GM18858 (cell line): ENCODE results near the gene CBX6.
"Not testable (repeated sequence)": the region's sequence is repeated elsewhere in the genome, so short reads cannot be mapped to it uniquely, and the experiment has no call there.

Experiments
- ATAC-seq: cut with Tn5 transposase; IDR thresholded peaks from one replicate; pipeline ENCODE4 v1.9.1; 2021; ENCODE audit not compliant: unreplicated experiment

The CBX6 gene

DNA sequence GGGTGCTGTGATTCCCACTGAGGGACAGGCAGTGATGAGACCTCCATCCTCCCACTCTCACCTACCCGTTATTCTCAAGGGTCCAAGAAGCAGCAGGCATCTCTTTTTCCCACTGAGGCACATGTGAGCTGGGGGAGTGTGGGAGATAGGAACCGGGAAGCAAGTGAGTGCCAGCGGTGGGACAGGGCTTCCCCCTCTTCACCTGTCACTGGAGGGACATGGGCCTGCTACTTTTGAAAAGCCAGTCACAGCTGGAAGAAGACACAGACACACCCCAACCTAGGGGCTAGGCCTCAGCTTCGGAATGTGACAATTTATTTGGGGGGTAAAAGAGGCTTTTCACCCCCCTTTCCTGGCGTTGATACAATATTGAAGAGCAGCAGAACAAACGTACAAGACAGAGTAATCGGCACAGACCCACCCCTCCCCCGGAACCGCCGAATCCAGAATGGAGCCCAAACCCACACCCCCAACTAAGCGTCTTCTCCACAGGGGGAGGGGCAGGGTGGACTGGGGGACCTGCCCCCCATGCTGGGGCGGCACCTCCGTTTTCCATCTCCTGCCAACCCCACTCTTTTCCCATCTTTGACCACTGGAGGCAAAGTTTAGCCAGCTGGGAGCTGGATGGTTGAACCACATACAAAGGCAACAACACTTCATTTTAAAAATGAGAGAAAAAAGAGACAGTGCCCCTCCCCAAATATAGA, 10.7 kb downstream of the CBX6 start:
- ATAC-seq, result no peak

DNA sequence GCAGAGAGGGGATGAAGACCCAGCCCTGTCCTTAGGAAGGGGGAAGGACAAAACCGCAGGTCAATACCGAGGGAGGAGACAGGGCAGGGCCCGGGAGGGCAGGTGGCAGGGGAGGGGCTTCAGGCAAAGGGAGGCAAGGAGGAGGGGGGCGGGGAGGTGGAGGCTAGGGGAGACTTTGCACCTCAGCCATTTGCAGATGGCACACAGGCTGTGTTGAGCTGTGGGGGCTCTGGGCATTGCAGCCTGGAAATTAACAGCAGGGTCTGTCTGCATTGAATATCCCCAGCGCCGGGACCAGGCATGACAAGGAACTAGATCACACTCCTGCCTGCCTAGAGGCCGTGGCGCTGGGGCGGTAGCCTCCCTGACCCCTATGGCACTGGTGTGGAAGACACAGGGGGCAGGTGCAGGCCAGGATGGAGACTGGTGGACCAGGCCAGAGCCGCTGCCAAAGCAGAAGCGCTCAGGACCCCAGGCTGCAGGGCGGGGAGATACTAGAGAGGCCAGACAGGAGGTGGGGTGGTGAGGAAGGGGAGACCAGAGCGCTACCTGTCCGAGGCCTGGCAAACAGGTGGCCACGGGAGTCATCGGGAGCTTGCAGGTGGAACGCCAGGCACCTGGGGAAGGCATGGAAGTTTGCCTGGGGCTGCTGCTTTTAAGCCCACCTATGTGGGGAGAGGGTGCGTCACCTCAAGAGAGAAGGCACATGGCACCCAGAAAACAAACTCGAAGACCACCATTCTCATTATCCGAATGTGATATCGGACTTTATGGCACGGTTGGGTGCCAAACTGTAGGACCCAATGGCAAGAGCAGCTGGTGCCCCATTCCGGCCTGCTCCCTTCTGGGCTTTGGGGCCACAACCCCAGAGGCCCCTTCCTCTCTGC, 11.5 kb downstream of the CBX6 start:
- ATAC-seq, result no peak

DNA sequence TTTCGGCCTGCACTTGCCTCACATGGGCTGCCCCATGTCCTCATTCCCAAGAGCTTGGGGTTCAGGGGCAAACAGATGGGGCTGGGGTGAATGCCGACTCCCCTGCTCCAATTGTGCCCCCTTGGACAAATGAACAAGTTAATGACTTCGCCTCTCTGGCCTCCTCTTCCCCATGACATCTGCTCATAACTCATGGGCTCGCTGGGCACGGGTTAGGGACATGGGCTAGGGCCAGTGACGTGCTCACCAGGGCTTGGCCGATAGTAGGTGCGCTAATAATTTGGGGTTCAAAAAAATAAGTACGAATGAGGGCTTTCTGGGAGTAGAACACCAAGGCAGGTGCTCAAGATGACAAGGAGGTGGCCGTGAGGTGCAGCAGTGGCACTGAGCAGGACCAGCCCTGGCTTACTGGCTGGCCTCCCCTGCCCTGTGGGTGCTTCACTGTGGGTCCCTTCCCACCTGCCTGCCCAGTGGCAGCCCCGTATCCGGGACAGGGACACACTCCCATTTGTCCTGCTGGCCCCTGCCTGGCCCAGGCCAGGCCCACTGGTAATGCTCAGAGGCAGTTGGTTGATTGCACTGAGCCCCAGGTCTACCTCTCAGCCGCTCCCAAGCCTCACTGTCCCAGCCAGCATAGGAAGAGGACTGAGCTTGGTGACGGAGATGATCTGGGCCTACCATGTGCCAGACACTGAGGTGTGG, 12.3 kb downstream of the CBX6 start:
- no peak for ATAC-seq

DNA sequence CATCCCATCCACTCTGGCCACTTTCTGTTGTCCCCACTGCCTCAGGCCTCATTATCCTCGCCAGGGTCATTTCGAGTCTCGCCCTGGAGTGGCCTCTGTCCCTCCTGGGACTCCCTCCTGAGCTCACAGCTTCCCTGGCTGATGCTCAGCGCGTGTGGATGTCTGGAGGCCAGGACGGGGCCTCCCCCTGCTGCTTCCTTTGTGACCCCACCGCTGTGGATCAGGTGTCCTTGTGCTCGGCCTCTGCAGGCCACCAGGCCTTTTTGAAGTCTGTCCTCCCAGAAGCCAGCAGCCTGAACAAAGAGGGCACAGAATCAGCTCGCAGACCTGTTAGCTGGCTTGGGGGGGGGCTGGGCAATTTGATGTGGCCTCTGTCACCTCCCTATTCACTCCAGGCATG, 13.5 kb downstream of the CBX6 start:
- ATAC-seq, result no peak

DNA sequence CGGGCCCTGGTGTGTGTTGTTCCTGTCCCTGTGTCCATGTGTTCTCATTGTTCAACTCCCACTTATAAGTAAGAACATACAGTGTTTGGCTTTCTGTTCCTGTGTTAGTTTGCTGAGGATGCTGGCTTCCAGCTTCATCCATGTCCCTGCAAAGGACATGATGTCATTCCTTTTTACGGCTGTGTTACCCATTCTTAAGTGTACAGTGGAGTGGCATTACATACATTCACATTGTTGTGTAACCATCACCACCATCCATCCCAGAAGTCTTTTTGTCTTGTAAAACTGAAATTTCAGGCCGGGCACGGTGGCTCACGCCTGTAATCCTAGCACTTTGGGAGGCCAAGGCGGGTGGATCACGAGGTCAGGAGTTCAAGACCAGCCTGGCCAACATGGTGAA, 17.5 kb downstream of the CBX6 start:
- not testable (repeated sequence) for ATAC-seq

DNA sequence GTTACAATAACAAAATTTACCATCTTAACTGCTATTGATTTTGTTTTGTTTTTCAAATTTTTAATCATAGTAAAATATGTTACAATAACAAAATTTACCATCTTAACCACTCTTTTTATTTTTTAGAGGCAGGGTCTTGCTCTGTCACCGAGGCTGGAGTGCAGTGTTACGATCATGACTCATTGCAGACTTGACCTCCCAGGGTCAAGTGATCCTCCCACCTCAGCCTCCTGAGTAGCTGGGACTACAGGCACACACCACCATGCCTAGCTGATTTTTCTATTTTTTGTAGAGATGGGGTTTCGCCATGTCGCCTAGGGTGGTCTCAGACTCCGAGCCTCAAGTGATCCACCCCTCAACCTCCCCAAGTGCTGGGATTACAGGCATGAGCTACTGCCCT, 18.1 kb downstream of the CBX6 start:
- not testable (repeated sequence) for ATAC-seq

DNA sequence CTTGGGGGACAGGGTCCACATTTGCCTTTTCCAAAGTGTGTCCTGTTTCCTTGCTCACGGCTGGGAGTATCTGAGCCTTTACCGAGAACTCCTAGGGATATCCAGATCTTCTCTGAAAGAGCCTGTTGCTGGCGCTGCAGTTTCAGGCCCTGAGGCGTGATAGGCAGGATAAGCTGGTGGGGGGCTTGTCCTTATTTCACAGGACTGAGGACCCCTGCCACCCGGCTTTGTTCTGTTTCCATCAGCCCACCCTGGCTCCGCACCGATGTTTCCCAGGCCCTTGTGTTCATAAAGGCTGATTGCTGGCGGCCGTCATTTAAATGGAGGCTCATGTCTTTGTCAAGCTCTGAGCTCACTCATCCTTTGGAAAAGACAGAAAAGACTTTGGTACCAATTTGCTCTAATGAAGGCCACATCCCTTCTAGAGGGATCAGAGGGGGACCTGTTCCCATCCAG, 18.8 kb downstream of the CBX6 start:
- ATAC-seq, result no peak

DNA sequence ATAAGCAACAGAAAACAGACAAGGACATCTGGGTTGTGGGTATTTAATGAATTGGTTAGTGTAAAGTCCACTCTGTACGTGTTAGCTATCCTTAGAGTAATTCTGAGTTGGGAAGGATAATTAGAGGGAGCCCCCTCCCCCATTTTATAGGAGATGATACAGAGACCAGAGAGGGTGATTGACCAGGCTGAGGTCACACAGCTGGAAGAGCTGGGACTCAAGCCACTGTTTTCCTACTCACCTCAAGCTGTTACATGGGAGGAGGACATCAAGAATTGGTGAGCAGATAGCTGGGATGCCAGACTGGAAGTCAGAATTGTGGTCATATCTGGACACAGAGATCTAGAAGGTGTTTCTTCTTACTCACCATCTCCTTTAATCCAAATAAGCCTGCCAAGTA, 19.5 kb downstream of the CBX6 start:
- ATAC-seq, result no peak

DNA sequence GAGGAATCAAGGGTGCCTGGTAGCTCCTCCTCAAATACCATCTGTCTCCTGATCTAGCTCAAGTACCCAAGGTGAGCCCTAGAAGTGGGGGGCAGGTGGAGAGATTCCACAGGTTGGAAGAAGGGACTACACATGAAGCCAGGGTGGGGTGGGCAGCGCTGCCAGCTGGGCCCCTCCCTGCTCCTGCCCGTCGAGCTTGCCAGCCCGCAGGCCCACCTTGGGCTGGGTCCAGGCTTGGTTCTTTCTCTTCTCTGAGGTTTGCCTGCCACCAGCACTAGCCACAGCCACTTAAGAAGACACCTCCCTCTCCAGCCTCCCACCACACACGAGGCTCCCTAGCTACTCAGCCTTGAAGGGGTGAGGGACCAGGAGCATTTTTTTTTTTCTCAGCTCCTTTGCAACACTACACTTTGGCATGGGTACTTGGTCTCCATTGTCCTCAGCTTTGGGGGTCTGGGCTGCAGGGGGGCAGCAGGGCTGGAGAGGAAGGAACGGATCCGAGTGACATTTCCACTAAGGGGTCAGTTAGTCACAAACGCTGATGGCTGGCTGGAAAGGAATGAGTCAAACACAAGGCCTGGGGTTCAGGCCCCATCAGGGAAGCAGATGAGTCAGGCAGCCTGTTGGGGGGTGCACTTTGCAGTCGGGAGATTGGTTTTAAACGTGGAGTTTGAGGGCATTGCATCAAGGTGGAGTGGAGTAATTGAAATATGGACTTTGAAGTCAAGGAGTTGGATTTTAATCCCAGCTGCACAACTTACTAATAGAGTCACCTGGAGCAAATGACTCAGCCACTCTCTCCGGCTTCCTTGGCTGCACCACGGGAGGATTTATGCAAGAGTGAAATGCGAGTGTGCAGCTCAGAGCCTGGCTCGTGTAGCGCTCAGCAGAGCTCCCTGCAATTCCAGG, 20.8 kb downstream of the CBX6 start:
- no peak for ATAC-seq

DNA sequence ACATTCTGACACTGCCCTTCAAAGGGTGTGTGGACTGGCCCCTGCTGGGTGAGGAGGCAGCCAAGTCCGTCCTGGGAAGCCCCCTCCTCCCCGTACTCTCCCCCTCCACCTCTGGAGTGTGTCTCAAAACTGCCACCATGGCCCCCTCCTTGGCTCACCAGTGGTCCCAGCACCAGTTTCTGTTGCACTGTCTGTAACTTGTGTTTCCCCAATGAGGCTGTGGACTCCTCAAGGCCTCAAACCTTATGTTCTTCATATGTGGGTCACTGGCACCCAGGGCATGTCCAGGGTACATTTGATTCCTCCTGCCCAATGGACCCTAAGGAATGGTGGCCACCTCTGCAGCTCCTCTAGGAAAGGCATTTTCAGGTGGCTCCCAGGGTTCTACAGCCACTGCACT, 21.6 kb downstream of the CBX6 start:
- ATAC-seq, result no peak

DNA sequence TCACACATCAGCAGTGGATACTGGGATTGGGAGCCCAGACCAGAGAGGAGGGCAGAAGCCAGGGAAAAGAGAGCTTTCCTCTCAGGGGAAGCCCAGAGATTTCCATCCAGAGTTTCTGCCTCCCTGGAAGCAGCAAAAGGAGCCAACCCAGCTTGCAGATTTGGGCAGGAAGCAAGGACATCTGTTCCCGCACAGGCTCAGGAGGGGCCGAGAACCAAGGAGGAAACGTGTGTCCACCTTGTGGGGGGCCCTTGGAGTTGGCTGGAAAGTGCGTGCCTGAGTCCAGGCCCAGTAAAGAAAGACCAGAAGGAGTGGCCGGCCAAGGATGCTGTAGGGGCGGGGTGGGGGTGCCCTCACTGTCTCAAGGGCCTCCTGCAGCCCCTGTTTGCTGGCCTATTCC, 22.2 kb downstream of the CBX6 start:
- no peak for ATAC-seq

DNA sequence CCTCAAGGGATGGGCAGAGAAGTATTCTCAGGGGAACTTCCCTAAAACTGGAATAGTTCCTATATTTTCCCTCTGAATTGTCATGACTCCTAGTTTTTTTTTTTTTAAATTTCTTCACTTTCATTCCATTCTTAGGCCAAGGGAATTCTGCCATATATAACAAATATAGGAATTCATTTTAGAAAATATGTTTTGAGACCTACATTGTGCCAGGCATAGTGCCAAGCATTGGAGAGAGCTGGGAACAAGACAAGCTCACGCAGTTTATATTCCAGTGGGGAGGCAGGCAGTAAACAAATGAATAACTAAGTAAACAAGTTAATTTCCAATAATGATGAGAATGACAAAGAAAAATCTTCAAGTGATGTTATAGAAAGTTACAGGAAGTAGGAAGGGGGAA, 25.6 kb downstream of the CBX6 start:
- ATAC-seq, result no peak

DNA sequence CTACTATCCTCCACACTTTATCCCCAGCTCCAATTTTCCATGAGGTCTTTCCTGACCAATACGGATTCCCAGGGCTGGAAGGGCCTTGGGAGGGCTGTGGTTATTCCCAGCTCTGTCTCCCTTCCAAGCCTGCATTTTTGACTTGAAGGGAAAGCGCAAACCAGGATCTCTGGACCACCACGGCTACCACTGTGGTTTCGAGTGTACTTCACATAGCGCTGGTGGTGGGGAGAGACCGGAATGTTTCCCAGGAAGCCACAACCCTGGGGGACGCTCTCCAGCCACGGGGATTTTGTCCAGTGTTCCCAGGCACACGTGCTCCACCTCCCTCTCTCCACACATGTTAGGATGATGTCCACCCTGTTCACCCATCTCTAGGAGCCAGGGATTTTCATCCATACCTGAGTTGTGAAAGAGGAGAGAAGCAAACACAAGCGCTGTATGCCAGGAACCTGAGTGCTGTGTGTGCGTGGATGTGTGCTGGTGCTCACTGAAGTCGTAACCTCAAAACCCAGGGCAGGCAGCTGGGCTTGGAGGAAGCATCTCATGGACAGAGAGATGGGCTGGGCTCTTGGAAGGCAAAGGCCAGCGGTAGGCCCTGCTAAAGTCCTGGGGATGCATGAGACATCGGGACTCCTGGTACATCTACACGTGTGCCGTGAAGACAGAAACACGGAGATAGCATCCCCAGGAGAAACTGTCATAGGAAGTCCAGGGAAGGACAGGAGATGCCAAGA, 26.8 kb downstream of the CBX6 start:
- ATAC-seq, result no peak

DNA sequence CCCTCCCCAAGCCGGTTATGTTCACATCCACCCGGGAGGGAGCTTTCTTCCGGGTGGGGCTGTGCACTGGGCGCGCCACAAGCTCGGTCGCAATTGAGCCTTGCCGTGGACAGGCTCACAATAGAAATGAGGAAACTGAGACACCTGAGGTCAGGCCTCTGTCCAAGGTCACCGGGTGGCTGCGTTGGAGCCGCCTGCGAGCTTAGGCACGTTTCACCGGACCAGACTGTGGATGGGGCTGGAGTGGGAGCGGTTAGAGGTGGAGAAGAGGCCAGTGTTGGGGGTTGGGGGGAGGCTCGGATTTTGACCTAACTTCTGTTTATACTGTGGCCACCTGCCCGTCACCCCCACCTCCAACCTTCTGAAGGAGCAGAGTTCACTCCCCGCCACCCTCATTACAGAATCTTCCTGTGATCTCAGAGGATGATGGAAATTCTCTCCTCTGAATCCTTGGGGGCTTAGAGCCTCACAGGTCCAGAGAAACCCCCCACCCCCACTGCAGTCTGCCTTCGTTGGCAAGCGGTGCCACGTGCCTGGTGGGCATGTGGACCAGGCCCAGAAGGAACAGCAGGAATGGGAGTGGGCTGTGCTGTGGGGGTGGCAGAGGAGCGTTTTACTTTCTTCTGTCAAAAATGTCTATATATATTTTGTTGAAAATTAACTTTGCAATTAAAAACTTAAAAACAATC, 27.6 kb downstream of the CBX6 start:
- ATAC-seq, result no peak

DNA sequence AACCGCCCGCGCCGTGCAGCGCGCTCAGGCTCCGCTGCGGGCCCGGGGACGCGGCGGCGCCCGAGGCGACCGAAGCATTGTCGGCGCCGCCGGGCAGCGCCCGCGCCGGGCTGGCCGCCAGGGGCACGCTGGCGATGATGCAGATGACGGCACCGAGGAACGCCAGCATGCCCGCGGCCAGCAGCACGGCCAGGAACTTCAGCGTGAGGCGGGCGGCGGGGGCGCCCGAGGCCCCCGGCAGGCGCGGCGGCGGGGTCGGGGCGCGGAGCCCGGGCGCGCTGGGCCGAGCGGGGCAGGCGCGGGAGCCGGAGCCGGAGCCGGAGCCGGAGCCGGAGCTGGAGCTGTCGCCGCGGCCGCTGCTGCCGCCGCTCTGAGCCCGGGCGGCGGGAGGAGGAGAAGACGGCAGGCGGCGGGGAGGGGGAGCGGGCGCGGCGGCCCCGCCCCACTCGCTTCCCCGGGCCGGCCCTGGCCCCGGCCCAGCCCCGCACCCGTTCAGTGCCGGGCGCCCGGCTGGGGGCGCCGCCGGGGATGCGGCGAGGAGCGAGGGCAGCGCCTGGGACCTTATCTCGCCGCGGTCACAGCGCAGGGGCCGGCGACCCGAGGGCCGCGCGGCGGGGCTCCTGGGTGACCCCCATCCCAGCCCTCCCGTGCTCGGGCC, 28.2 kb downstream of the CBX6 start, which contains the start of gene NPTXR:
Gene NPTXR (minus strand): TSS at position 372 of the 658 bp plus-strand sequence.
- no peak for ATAC-seq

DNA sequence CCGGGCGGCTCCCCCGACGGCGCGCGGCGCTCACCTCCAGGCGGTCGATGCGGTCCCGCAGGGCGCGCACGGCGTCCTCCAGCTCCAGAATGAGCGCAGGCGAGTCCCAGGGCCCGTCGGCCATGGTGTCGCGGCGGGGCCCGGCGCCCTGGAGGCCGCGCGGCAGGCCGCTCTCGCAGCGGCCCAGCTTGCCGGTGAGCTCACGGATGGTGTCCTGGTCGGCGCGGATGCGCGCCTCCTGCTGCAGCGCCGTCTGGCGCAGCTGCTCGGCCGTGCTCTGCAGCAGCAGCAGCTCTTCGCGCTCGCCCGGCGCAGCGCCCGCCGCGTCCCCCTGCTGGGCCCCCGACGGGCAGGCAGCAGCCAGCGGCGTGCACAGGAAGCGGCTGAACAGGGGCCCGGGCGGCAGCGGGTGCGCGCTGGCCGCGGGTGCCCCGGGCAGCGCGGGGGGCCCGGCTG, 28.8 kb downstream of the CBX6 start:
- ATAC-seq, result no peak

DNA sequence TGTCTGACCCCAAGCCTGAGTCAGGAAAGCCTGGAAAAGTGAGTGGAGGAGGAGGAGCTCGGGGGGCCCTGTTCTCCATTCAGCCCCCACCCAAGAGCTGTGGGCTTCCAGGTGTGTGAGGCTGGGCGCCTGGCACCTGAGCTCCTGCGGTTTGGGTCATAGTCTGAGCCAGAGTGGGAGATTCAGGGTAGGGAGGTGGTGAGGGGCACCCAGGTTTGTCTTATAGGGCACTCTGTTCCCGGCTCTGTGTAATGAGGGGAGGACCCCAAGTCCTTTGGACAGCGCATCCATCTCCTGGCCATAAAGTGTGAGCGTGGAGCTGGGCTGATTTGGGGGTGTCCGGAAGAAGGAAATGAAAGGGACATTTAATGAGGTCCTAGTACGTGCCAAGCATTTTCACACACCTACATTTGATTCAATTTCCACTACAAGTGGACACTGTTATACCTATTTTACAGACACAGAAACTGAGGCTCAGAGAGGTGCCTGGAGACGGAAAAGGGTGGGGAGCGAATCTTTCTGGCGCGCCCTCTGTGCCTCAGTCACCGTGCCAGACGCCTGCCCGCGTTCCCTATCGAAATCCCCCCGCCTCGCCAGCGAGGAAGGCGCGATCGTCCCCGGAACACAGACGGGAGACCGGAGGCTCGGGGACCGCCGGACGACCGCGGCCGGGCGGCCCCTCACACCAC, 29.4 kb downstream of the CBX6 start:
- no peak for ATAC-seq

DNA sequence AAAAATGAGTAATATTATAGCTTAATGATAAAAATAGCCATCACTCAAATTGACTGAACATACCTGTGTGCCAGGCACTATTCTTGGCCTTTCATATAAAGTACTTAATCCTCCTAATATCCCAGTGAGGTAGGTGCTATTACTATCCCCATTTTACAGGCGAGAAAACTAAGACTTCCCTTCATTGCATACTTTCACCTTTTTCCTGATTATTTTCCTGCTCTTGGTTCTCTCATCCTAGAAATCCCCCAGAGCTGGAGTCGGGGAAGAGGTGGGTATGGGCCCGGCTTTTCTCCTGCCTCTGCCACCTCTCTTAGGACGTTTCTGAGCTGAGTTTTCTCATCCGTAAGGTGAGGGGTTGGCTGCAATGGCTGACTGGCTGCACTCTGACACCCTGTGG, 30.4 kb downstream of the CBX6 start:
- no peak for ATAC-seq
